Activated CD8-positive, alpha-beta T cell treated with anti-CD3 and anti-CD28 coated beads for 36 hours (primary cell): ENCODE measurements around the gene IDI1. TPM values are rescaled to one million over a fixed set of nuclear protein-coding genes. Genes with fewer than 3 reads are reported as not detected.

ENCODE experiments used
- ATAC-seq: fragments of 200-7000 bp; cut with Tn5 transposase; one replicate; pipeline ENCODE4 v1.10.0; 2021; ENCODE audit warnings: mild to moderate bottlenecking, moderate library complexity
- CTCF ChIA-PET: fragments of 350-600 bp; sonication (Branson Sonifier 250); formaldehyde crosslinking; loops from one replicate; lab custom pipeline; 2021; ENCODE audit warnings: antibody characterized with exemption; lab: Charles Lee
- POLR2A ChIA-PET: fragments of 350-600 bp; sonication (Branson Sonifier 250); formaldehyde crosslinking; loops from one replicate; lab custom pipeline; 2021; ENCODE audit warnings: antibody characterized with exemption; lab: Charles Lee
- DNase-seq: peaks from one replicate; pipeline ENCODE4 v3.0.0-alpha.2; 2020
- H3K27ac Mint-ChIP-seq: one replicate; pipeline ENCODE4 v1.8.0; 2021; ENCODE audit warnings: mild to moderate bottlenecking, mixed read lengths
- H3K27me3 Mint-ChIP-seq: one replicate; pipeline ENCODE4 v1.8.0; 2021; ENCODE audit warnings: mixed read lengths
- H3K36me3 Mint-ChIP-seq: one replicate; pipeline ENCODE4 v1.8.0; 2021; ENCODE audit warnings: low read depth, mixed read lengths
- H3K4me1 Mint-ChIP-seq: one replicate; pipeline ENCODE4 v1.8.0; 2021; ENCODE audit warnings: low read depth, mixed read lengths
- H3K4me3 Mint-ChIP-seq: one replicate; pipeline ENCODE4 v1.8.0; 2021; ENCODE audit warnings: mild to moderate bottlenecking, moderate library complexity, mixed read lengths
- H3K9me3 Mint-ChIP-seq: one replicate; pipeline ENCODE4 v1.8.0; 2021; ENCODE audit warnings: mixed read lengths
- intact Hi-C: fragments of 100-400 bp; cut with micrococcal nuclease; formaldehyde crosslinking; loops from one replicate; pipeline ENCODE4 v1.10.0; 2022
- total RNA-seq, 2 experiments: library from RNA; stranded (reverse); gene quantifications; one replicate each; pipeline ENCODE4 v1.2.3, GENCODE V29; 2021
- TF ChIP-seq, protein P1 (sequence below): fragments of 200-600 bp; IDR thresholded peaks from one replicate; pipeline ENCODE4 v1.8.0; 2022; ENCODE audit warnings: antibody characterized with exemption, mild to moderate bottlenecking

Gene IDI1
- total RNA-seq, 2 experiments from 2014 or later = 67.7 to 69.5 TPM

DNA sequence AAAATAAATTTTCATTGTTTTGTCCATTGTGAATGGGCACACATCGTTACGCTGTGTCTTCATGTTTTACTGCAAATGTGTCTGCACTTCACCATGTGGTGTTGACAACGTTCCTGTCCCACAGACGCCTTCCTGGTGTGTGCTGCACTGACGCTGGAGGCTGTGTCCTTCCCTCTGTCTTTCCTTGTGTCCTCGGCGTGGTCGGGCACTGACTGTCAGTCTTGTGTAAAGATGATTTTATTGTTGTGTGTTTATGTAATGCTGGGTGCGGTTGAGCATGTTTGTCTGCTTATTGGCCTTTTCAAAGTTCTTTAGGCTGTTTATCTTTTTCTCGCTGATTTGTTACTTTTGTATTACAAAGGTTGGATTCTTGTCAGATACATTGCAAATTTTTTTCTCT, 41.3 kb downstream of the IDI1 start:
- DNase-seq (no peak), ATAC-seq (no peak)
- H3K27me3 Mint-ChIP-seq = no peaks in the 10 kb centered on the region
- no peak overlapping the region for H3K4me3 Mint-ChIP-seq
- ChIA-PET CTCF (no interaction called here), POLR2A (interaction anchor here (1.5 to 2.6 kb wide), 2 partner anchors 9 to 29 kb away, joined by 3 to 10 read pairs; no protein-coding TSS in a partner anchor)
- intact Hi-C loops = no loop called here
- TF ChIP-seq, protein P1, sequence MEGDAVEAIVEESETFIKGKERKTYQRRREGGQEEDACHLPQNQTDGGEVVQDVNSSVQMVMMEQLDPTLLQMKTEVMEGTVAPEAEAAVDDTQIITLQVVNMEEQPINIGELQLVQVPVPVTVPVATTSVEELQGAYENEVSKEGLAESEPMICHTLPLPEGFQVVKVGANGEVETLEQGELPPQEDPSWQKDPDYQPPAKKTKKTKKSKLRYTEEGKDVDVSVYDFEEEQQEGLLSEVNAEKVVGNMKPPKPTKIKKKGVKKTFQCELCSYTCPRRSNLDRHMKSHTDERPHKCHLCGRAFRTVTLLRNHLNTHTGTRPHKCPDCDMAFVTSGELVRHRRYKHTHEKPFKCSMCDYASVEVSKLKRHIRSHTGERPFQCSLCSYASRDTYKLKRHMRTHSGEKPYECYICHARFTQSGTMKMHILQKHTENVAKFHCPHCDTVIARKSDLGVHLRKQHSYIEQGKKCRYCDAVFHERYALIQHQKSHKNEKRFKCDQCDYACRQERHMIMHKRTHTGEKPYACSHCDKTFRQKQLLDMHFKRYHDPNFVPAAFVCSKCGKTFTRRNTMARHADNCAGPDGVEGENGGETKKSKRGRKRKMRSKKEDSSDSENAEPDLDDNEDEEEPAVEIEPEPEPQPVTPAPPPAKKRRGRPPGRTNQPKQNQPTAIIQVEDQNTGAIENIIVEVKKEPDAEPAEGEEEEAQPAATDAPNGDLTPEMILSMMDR = no peak
- peak overlapping the region; percentile 39 for H3K27ac Mint-ChIP-seq
- no peaks in the 10 kb centered on the region for H3K9me3 Mint-ChIP-seq
- H3K4me1 Mint-ChIP-seq = peaks cover 18% of the 10 kb centered on the region
- peaks cover 76% of the 10 kb centered on the region for H3K36me3 Mint-ChIP-seq

DNA sequence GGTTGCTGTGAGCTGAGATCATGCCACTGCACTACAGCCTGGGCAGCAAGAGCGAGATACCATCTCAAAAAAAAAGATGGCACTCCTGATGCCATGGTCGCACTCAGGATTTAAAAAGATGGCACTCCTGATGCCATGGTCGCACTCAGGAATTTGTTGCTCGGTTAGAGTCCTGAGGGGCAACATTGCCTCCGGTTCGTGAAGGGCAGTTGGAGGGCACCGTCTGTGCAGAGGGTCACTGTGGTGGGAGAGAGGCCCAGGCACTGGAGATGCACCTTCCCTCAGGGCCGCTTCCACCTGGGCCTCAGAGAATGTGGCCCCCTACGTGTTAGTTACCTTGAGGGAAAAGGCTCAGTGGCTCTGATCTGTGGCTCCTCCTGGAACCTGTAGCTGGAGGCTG, 42.3 kb downstream of the IDI1 start:
- Mint-ChIP-seq H3K36me3 (peaks cover 76% of the 10 kb centered on the region), H3K4me3 (no peak overlapping the region), H3K4me1 (peaks cover 23% of the 10 kb centered on the region), H3K9me3 (peaks cover 4% of the 10 kb centered on the region), H3K27me3 (no peaks in the 10 kb centered on the region), H3K27ac (no peak overlapping the region)
- TF ChIP-seq, protein P1 = no peak
- CTCF ChIA-PET = no interaction called here
- no peak for DNase-seq
- POLR2A ChIA-PET = interaction anchor here (1.5 kb wide), 1 partner anchor 30 kb away, joined by 3 read pairs; no protein-coding TSS in a partner anchor
- ATAC-seq = no peak
- intact Hi-C loops = no loop called here

DNA sequence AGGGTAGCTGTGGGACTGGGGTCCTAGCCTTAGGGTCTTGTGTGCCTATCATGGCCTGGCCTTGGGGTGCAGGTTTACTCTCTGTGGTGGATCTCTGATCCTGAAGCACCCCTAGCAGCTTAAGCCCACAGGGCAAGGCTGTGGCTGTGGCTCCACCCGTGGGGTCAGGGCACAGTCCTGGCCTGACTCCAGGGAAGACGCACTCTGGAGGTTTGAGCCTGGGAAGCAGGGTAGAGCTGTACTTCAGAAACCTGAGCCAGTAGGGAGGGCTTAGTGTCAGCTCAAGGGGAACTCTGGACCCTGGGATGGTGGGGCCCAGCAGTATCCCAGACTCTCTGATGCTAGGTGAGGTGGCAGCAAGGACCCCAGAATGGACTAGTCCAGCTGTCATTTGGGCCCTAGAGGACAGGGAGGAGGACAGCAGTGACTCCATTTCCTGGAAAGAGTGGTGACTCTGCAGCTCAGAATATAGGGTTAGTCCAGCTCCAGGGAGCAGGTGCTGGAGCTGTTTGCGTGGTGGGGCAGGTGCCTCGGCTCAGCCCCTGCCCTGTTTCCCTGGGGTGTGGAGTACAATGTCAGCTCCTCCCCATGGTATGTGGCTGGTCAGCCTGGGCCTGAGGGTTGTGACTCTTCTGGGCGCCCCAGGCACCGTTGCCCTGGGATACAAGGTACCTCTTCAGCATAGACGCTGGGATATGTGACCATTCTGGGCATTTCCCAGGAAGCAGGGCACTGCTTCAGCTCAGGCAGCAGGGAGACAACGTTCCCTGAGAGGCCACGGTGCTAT, 44.8 kb downstream of the IDI1 start:
- intact Hi-C loops = no loop called here
- no peak for DNase-seq
- H3K36me3 Mint-ChIP-seq = peaks cover 76% of the 10 kb centered on the region
- peaks cover 8% of the 10 kb centered on the region for H3K9me3 Mint-ChIP-seq
- H3K27me3 Mint-ChIP-seq = no peaks in the 10 kb centered on the region
- H3K4me1 Mint-ChIP-seq = peaks cover 24% of the 10 kb centered on the region
- ATAC-seq = no peak
- CTCF ChIA-PET = interaction anchor here (0.9 to 1.0 kb wide), 2 partner anchors 8 to 69 kb away, joined by 3 read pairs; no protein-coding TSS in a partner anchor
- no peak overlapping the region for H3K27ac Mint-ChIP-seq
- POLR2A ChIA-PET = interaction anchor here (0.7 to 2.7 kb wide), 7 partner anchors 10 to 55 kb away, joined by 3 to 18 read pairs (median 6); no protein-coding TSS in a partner anchor
- no peak overlapping the region for H3K4me3 Mint-ChIP-seq
- TF ChIP-seq, protein P1 = no peak

DNA sequence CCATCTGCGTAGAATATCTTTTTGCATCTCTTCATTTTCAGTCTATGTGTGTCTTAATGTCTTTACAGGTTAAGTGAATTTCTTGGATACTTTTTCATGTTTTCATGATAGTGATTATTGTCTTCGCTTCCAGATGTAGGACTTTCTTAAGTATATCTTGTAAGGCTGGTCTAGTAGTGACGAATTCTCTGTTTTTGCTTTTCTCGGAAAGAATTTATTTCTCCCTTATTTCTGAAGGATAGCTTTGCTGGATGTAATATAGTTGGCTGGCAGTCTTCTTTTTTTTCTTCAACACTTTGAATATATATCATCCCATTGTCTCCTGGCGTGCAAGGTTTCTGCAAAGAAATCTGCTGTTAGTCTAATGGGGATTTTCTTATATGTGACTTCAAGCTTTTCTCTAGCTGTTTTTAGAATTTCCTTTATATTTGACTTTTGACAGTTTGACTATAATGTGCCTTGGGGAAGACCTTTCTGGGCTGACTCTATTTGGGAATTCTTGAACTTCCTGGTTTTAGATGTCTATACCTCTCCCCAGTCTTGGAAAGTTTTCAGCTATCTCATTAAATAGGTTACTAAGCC, 46.4 kb downstream of the IDI1 start:
- ChIA-PET POLR2A (interaction anchor here (0.7 to 2.7 kb wide), 3 partner anchors 8 to 78 kb away, joined by 3 to 18 read pairs (median 9); no protein-coding TSS in a partner anchor), CTCF (interaction anchor here (0.8 kb wide), 1 partner anchor 34 kb away, joined by 3 read pairs; no protein-coding TSS in a partner anchor)
- Mint-ChIP-seq H3K36me3 (peaks cover 79% of the 10 kb centered on the region), H3K9me3 (peaks cover 8% of the 10 kb centered on the region), H3K4me1 (peaks cover 21% of the 10 kb centered on the region), H3K27ac (no peak overlapping the region), H3K4me3 (no peak overlapping the region), H3K27me3 (no peaks in the 10 kb centered on the region)
- intact Hi-C loops = no loop called here
- no peak for ATAC-seq
- DNase-seq = no peak
- TF ChIP-seq, protein P1 = no peak
